GM12801 (cell line): Measurements from ENCODE around the gene RAB3B.

Experiments used
- TF ChIP-seq, protein P1 (sequence below): IDR thresholded peaks from one replicate; pipeline ENCODE4 v1.5.1; 2011; ENCODE audit warnings: control low read depth; ENCODE audit not compliant: insufficient read length; ENCODE audit errors: extremely low read depth

RAB3B gene

DNA sequence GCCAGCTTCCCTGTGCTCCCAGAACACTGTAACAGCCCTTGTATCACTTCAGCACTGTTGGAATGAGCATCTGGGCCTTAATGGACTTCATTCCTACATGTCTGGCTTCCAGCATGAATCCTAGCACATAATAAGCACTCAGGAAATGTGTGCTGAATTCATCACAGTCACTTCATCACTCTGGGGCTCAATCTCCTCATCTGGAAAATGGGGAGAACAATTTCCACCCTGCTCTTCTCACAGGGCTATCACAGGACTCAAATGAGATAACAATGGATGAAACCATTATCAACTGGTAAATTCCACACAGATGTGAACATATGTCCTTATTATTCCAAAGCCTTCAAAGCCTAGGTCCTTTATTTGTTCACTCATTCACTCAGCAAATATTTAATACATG lies 12.4 kb downstream of the RAB3B start:
- TF ChIP-seq, protein P1, sequence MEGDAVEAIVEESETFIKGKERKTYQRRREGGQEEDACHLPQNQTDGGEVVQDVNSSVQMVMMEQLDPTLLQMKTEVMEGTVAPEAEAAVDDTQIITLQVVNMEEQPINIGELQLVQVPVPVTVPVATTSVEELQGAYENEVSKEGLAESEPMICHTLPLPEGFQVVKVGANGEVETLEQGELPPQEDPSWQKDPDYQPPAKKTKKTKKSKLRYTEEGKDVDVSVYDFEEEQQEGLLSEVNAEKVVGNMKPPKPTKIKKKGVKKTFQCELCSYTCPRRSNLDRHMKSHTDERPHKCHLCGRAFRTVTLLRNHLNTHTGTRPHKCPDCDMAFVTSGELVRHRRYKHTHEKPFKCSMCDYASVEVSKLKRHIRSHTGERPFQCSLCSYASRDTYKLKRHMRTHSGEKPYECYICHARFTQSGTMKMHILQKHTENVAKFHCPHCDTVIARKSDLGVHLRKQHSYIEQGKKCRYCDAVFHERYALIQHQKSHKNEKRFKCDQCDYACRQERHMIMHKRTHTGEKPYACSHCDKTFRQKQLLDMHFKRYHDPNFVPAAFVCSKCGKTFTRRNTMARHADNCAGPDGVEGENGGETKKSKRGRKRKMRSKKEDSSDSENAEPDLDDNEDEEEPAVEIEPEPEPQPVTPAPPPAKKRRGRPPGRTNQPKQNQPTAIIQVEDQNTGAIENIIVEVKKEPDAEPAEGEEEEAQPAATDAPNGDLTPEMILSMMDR = no peak

DNA sequence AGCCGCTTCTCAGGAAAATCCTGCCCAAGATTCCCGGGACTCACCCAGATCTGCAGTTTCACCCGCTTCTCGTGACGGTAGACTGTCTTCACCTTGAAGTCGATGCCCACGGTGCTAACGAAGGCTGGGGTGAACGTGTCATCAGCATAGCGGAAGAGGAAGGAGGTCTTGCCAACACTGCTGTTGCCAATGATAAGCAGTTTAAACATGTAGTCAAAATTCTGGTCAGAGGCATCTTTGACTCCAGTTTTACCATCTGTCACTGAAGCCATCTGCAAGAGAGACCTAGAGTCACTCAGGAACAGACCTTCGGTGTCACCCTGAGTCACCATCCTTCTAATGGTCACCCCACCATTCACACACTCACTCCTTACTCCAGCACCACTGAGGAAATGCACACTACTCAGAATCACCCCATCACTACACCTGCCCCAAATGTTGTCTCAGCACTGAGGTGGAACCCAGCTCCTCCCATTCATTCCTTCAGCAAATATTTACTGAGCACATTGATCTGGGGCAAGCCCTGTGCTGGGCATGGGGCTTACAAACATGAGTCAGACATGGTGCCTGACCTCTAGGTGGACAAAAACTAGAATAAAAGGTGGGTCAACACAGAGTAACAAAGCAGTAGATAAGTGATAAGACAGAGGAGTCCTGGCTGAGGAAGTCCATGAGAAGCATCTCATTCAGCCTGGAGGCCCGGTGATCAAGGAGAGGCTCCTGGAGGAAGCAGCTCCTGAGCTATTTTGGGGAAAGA lies 13.5 kb downstream of the RAB3B start:
- TF ChIP-seq, protein P1 = no peak

DNA sequence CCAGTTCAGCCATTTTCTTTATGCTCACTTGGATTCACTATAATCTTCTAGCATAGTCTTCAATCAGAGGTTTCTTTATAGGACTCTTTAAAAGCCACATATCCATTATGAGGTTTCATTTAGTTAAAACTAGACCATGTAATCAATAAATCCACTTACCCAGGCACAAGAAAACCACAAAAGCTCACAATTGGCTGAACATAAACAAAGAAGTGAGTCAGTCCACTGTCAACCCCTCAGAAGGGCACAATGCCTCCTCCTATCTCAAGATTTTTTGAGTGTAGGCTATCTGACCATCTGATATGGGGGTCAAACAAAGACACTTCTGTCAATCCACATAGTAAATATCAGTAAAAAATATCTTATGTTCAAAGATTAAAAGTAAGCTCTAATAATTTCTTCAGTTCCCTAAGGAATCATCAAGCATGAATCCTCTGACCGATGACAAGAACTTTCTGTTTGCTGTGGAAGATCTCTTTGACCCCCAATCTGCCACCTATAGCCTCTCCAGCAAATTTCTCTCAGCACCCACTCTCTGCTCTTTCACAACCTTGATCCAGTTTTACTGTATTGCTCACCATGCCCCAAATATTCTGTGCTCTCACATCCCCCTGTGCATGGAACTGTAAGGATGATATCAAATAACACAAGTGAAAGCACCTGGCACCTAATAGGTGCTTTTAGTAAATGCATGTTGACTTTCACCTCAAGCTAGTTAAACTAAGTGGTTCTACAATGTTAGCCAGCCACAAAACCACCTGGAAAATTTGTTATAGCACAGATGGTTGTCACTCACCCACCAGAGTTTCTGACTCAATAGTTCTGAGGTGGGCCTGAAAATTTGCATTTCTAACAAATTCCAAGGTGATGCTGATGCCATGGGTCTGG lies 16.7 kb downstream of the RAB3B start:
- TF ChIP-seq, protein P1 = no peak

DNA sequence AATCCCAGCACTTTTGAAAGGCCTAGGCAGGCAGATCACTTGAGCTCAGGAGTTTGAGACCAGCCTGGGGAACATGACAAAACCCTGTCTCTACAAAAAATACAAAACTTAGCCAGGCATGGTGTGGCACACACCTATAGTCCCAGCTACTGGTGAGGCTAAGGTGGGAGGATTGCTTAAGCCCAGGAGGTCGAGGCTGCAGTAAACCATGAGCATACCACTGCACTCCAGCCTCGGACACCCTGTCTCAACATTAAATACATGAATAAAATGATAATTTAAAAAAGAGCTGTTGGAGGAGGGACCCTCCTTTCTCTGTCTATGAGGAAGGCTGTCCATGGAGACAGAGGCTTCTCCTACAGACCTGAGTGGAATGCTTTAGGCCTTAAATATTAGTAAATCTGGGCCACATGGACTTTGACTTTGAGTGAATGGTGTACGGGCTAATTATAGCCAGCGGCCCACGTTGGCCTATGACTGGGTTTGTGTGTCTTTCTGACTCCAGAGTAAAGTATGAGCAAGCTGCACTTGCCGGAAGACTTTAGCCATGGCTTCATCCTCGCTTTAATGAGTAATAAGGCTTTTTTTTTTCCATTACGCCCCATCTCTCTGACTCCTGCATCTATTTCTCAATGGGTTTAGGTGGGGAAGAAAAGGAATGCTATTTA lies 21.3 kb downstream of the RAB3B start:
- TF ChIP-seq, protein P1 = no peak

DNA sequence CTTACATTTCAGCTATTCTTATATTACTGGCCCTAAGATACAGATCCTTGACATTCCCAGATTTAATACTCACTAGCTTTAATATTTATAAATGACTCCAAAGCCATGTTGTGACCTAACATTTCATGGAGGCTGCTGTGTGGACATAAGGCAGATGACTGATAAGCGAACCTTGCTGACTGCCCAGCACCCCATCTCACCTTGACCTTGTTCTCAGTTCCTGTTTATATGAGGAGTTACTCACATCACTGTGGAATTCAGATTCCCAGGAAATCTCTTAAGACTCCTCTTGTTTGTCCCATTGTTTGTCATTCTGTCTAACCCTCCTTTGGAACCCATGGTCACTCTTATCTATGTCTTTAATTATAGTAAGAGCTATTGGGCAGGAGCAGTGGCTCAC lies 21.9 kb downstream of the RAB3B start:
- TF ChIP-seq, protein P1 = no peak

DNA sequence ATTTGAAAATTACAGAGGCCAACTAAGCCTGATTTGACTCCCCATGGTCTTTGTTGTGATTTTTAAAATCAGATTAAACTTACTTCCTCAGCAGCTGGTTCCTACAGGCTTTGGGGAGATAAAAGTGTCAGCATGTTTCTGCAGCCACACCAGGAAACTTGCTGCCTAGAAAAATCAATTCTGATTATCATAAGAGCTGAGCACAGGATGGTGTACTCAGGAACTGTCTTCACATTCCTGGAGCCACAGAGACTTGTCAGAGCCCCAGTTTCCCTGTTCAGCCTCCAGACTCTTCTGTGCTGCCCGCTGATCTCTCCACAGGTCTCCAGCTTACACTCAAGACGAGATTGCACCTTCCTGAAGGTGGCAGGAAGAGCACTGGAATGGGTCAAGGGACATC lies 23.9 kb downstream of the RAB3B start:
- TF ChIP-seq, protein P1 = no peak

DNA sequence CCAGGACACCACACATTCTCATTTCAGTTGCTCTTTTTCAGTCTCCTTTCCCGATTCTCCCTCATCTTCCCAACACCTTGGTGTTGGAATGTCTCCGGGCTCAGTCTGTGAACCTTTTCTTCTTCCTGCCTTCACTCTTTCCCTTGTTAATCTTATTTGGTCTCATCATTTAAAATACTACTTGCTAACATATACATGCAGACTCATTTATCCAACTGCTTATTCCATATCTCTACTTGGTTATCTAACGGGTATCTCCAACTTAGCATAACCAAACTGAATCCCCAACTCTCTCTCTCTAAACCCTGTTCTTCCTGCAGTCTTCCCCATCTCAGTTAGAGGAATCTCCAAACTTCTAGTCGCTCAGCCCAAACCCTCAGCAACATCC lies 26.2 kb downstream of the RAB3B start:
- TF ChIP-seq, protein P1 = no peak
